ENCODE results near the gene PLVAP. TPM values are rescaled to one million over a fixed set of nuclear protein-coding genes. Genes with fewer than 3 reads are reported as not detected.

PLVAP gene
- total RNA-seq, 2 experiments from 2014 or later: not detected

GRCh38 chr19:17304386-17305215 is 72.5 kb downstream of the PLVAP start:
- peak overlapping the region; percentile 85 for H3K27ac Mint-ChIP-seq
- DNase-seq (no peak), ATAC-seq (no peak)
- CTCF ChIA-PET: interaction anchor here (0.6 to 5.1 kb wide), 10 partner anchors 11 to 1895 kb away, joined by 3 to 24 read pairs (median 4); partner anchors contain the start of genes BABAM1 and MVB12A
- H3K9me3 Mint-ChIP-seq (ENCODE audit: low read depth): no peaks in the 10 kb centered on the region
- H3K27me3 Mint-ChIP-seq: no peaks in the 10 kb centered on the region
- peak overlapping the region; percentile 86 for H3K4me3 Mint-ChIP-seq
- POLR2A ChIA-PET: interaction anchor here (0.6 to 0.9 kb wide), 3 partner anchors 12 to 65 kb away, joined by 3 to 12 read pairs (median 3); no protein-coding TSS in a partner anchor
- peaks cover 39% of the 10 kb centered on the region for H3K4me1 Mint-ChIP-seq
- peaks cover 1% of the 10 kb centered on the region for H3K36me3 Mint-ChIP-seq (ENCODE audit: low read depth)
- intact Hi-C loops (cut with DNase I, micrococcal nuclease): loop anchor here (1.0 to 5.0 kb wide), 6 partner anchors 37 to 762 kb away; partner anchors contain the start of genes BABAM1 (in 2 of the 2), CHERP (in 1 of the 2), HAUS8 (in 1 of the 2) and MYO9B (in 1 of the 2)

GRCh38 chr19:17303940-17304267 is 73.2 kb downstream of the PLVAP start:
- DNase-seq: no peak
- Mint-ChIP-seq H3K4me3 (peak overlapping the region; percentile 63), H3K27ac (peak overlapping the region; percentile 47), H3K9me3 (ENCODE audit: low read depth) (no peaks in the 10 kb centered on the region), H3K27me3 (no peaks in the 10 kb centered on the region), H3K36me3 (ENCODE audit: low read depth) (peaks cover 1% of the 10 kb centered on the region), H3K4me1 (peaks cover 35% of the 10 kb centered on the region)
- POLR2A ChIA-PET: interaction anchor here (0.6 kb wide), 1 partner anchor 83 kb away, joined by 3 read pairs; no protein-coding TSS in a partner anchor
- intact Hi-C loops (cut with DNase I, micrococcal nuclease): loop anchor here (1.0 to 2.0 kb wide), 2 partner anchors 12 to 643 kb away; partner anchors contain the start of genes SMIM7 (in 1 of the 2) and TMEM38A (in 1 of the 2)
- CTCF ChIA-PET: interaction anchor here (0.6 to 5.1 kb wide), 7 partner anchors 11 to 1894 kb away, joined by 3 to 24 read pairs (median 4); no protein-coding TSS in a partner anchor
- no peak for ATAC-seq

- peak; percentile 79 for ATAC-seq
These were observed 73.8 kb downstream of the PLVAP start, which contains the start of gene ABHD8 for GRCh38 chr19:17303167-17303939. Gene ABHD8, minus strand, starts transcription at chr19:17303425. Its CDS starts 1,809 bp downstream, at chr19:17301616.

GRCh38 chr19:17302391-17303166 is 74.6 kb downstream of the PLVAP start:
- DNase-seq: no peak
- no peaks in the 10 kb centered on the region for H3K27me3 Mint-ChIP-seq
- H3K27ac Mint-ChIP-seq: peak overlapping the region; percentile 31
- no peaks in the 10 kb centered on the region for H3K9me3 Mint-ChIP-seq (ENCODE audit: low read depth)
- H3K36me3 Mint-ChIP-seq (ENCODE audit: low read depth): peaks cover 6% of the 10 kb centered on the region
- ChIA-PET CTCF (interaction anchor here (0.6 to 5.1 kb wide), 3 partner anchors 9 to 84 kb away, joined by 3 to 24 read pairs (median 4); no protein-coding TSS in a partner anchor), POLR2A (no interaction called here)
- peaks cover 30% of the 10 kb centered on the region for H3K4me1 Mint-ChIP-seq
- intact Hi-C loops (cut with DNase I, micrococcal nuclease): loop anchor here (1.0 kb wide), 1 partner anchor 10 kb away; no protein-coding TSS in a partner anchor
- H3K4me3 Mint-ChIP-seq: peak overlapping the region; percentile 63
- ATAC-seq: no peak

More at GRCh38 chr19:17303167-17303939, 73.8 kb downstream of the PLVAP start, which contains the start of gene ABHD8:
- intact Hi-C loops (cut with DNase I, micrococcal nuclease): loop anchor here (1.0 kb wide), 1 partner anchor 11 kb away; no protein-coding TSS in a partner anchor
- DNase-seq: peak; percentile 97
- no peaks in the 10 kb centered on the region for H3K9me3 Mint-ChIP-seq (ENCODE audit: low read depth)
- H3K4me3 Mint-ChIP-seq: peak within 1 kb of the TSS; percentile 63
- peaks cover 35% of the 10 kb centered on the region for H3K4me1 Mint-ChIP-seq
- ChIA-PET CTCF (interaction anchor here (0.6 to 5.1 kb wide), 8 partner anchors 10 to 1893 kb away, joined by 3 to 24 read pairs (median 4); no protein-coding TSS in a partner anchor), POLR2A (interaction anchor here (0.6 kb wide), 1 partner anchor 83 kb away, joined by 3 read pairs; no protein-coding TSS in a partner anchor)
- peak within 1 kb of the TSS; percentile 47 for H3K27ac Mint-ChIP-seq
- H3K36me3 Mint-ChIP-seq (ENCODE audit: low read depth): peaks cover 3% of the 10 kb centered on the region
- H3K27me3 Mint-ChIP-seq: no peaks in the 10 kb centered on the region

Other genes with a start within 250 kb of the PLVAP start
- 10 to 100 TPM; 22.6 to 24.5 TPM for gene USE1, start 162.0 kb downstream of the PLVAP start, total RNA-seq
- 10 to 100 TPM; 10.9 to 11.7 TPM for gene OCEL1, start 151.1 kb downstream of the PLVAP start, total RNA-seq
- 1 to 10 TPM; 7.4 to 7.9 TPM for gene NR2F6, start 131.4 kb downstream of the PLVAP start, total RNA-seq
- gene USHBP1, start 112.6 kb downstream of the PLVAP start, total RNA-seq: under 1 TPM in 1 of 2 experiments, not detected in 1; 0.11 TPM
- gene BABAM1, start 109.9 kb downstream of the PLVAP start, total RNA-seq: 100 to 1,000 TPM; 109 to 132 TPM
- gene ANKLE1, start 95.4 kb downstream of the PLVAP start, total RNA-seq: 1 to 10 TPM; 2.9 to 3.1 TPM
- gene ABHD8, start 73.9 kb downstream of the PLVAP start, total RNA-seq: 1 to 10 TPM; 6.1 to 8.0 TPM
- gene MRPL34, start 71.5 kb downstream of the PLVAP start, total RNA-seq: 10 to 100 TPM; 72.0 to 88.6 TPM
- 10 to 100 TPM; 26.2 to 39.6 TPM for gene DDA1, start 67.8 kb downstream of the PLVAP start, total RNA-seq
- gene ANO8, start 42.5 kb downstream of the PLVAP start, total RNA-seq: 1 to 10 TPM; 4.2 to 4.8 TPM
- 10 to 100 TPM; 37.3 to 39.8 TPM for gene GTPBP3, start 39.8 kb downstream of the PLVAP start, total RNA-seq
- 1 to 10 TPM in 1 of 2 experiments, under 1 TPM in 1; 0.97 to 1.6 TPM for gene CCDC194, start 16.9 kb upstream of the PLVAP start, total RNA-seq
- 10 to 100 TPM; 62.0 to 70.7 TPM for gene BST2, start 28.3 kb upstream of the PLVAP start, total RNA-seq
- gene MVB12A, start 42.7 kb upstream of the PLVAP start, total RNA-seq: 10 to 100 TPM; 27.6 to 32.6 TPM
- gene TMEM221, start 71.3 kb upstream of the PLVAP start, total RNA-seq: not detected
- gene NXNL1, start 83.6 kb upstream of the PLVAP start, total RNA-seq: not detected
- 1 to 10 TPM; 2.2 to 2.7 TPM for gene SLC27A1, start 93.2 kb upstream of the PLVAP start, total RNA-seq
- gene PGLS, start 134.3 kb upstream of the PLVAP start, total RNA-seq: 10 to 100 TPM; 53.1 to 55.5 TPM
- 10 to 100 TPM; 51.2 to 64.3 TPM for gene COLGALT1, start 178.3 kb upstream of the PLVAP start, total RNA-seq

All from activated CD4-positive, alpha-beta T cell treated with anti-CD3 and anti-CD28 coated beads for 36 hours (primary cell).